Activated T-cell treated with anti-CD3 and anti-CD28 coated beads for 48 hours (primary cell): ENCODE measurements around the gene TRAK1.
"Not testable (repeated sequence)": the region's sequence is repeated elsewhere in the genome, so short reads cannot be mapped to it uniquely, and the experiment has no call there.

Experiments used
- DNase-seq: peaks from one replicate; pipeline ENCODE4 v3.0.0-alpha.2; 2020; ENCODE audit warnings: low read depth

Gene TRAK1

GRCh38 chr3:42090973-42091731 is at the start of gene TRAK1:
TRAK1 (plus strand) TSS chr3:42091357; CDS start chr3:42091470, 113 bp downstream.
- no peak for DNase-seq

- no peak for DNase-seq
Measured at GRCh38 chr3:42042747-42043098, 48.4 kb upstream of the TRAK1 start.

- DNase-seq, result no peak
Measured at GRCh38 chr3:42043099-42043813, 47.9 kb upstream of the TRAK1 start.

GRCh38 chr3:42045708-42046243 is 45.4 kb upstream of the TRAK1 start:
- DNase-seq, result no peak

- not testable (repeated sequence) for DNase-seq
Measured at GRCh38 chr3:42048526-42048925, 42.6 kb upstream of the TRAK1 start.

- no peak for DNase-seq
Measured at GRCh38 chr3:42050126-42050525, 41.0 kb upstream of the TRAK1 start.

- no peak for DNase-seq
Measured at GRCh38 chr3:42051384-42052131, 39.6 kb upstream of the TRAK1 start.

GRCh38 chr3:42052132-42052483 is 39.0 kb upstream of the TRAK1 start:
- DNase-seq, result no peak

- DNase-seq, result no peak
Measured at GRCh38 chr3:42052484-42053351, 38.4 kb upstream of the TRAK1 start.

- no peak for DNase-seq
Measured at GRCh38 chr3:42053476-42053875, 37.7 kb upstream of the TRAK1 start.

GRCh38 chr3:42055291-42055690 is 35.9 kb upstream of the TRAK1 start:
- DNase-seq, result no peak

GRCh38 chr3:42056840-42057239 is 34.3 kb upstream of the TRAK1 start:
- DNase-seq, result no peak

- DNase-seq, result no peak
Measured at GRCh38 chr3:42057561-42058211, 33.5 kb upstream of the TRAK1 start.

GRCh38 chr3:42061025-42061712 is 30.0 kb upstream of the TRAK1 start:
- DNase-seq, result no peak

- no peak for DNase-seq
Measured at GRCh38 chr3:42061713-42062380, 29.3 kb upstream of the TRAK1 start.

- no peak for DNase-seq
Measured at GRCh38 chr3:42062464-42062863, 28.7 kb upstream of the TRAK1 start.

- DNase-seq, result no peak
Measured at GRCh38 chr3:42063888-42064287, 27.3 kb upstream of the TRAK1 start.

GRCh38 chr3:42066516-42067181 is 24.5 kb upstream of the TRAK1 start:
- no peak for DNase-seq

- no peak for DNase-seq
Measured at GRCh38 chr3:42067326-42067725, 23.8 kb upstream of the TRAK1 start.
